T1000 (cell line): ENCODE measurements around the gene SURF1.
A peak's percentile ranks its signal among the peaks of the same experiment; 100 is the strongest.
"Not testable (repeated sequence)": the region's sequence is repeated elsewhere in the genome, so short reads cannot be mapped to it uniquely, and the experiment has no call there.

Experiments
- DNase-seq: peaks from one replicate; lab custom pipeline; 2025; ENCODE audit warnings: mixed read lengths; lab: John Stamatoyannopoulos, UW

The SURF1 gene

DNA sequence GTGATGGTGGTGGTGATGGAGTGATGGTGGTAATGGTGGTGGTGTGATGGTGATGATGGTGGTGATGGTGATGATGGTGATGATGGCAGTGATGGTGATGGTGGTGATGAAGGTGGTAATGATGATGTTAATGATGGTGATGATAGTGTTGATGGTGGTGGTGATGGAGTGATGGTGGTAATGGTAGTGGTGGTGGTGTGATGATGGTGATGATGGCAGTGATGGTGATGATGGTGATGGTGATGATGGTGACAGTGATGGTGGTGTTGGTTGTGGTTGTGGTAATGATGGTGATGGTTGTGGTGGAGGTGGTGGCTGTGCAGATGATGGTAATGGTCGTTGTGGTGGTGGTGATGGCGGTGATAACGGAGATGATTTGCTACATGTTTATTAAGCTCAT, 27.2 kb upstream of the SURF1 start:
- no peak for DNase-seq

DNA sequence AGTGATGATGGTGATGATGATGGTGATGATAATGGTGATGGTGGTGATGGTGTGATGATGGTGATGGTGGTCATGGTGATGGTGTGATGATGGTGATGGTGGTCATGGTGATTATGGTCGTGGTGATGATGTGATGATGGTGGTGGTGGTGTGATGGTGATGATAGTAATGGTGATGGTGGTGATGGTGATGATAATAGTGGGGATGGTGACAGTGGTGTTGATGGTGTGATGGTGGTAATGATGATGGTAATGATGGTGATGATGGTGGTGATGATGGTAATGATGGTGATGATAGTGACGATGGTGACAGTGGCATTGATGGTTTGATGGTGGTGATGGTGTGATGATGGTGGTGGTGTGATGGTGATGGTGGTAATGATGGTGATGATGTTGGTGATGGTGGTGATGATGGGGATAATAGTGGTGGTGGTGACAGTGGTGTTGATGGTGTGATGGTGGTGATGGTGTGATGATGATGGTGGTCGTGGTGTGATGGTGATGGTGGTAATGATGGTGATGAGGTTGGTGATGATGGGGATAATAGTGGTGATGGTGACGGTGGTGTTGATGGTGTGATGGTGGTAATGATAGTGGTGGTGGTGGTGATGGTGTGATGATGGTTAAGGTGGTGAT, 26.3 kb upstream of the SURF1 start:
- DNase-seq, result no peak

DNA sequence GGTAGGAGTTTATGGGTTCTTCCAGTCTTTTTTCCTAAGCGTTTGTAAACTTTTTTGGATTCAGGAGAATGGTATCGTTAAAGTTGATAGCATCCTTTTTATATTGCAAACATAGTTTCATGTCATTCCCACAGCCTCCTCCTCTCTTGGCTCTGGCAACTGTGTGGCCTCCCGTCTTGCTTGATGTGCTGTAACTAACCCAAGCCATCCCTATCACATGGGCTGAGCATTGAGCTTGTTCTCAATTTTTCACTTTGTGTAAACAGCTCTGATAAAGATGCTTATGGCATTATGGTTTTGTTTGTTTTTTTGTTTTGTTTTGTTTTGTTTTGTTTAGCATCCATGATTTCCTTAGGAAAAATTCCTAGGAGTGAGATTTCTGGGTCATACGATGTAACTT, 24.4 kb upstream of the SURF1 start:
- DNase-seq, result no peak

DNA sequence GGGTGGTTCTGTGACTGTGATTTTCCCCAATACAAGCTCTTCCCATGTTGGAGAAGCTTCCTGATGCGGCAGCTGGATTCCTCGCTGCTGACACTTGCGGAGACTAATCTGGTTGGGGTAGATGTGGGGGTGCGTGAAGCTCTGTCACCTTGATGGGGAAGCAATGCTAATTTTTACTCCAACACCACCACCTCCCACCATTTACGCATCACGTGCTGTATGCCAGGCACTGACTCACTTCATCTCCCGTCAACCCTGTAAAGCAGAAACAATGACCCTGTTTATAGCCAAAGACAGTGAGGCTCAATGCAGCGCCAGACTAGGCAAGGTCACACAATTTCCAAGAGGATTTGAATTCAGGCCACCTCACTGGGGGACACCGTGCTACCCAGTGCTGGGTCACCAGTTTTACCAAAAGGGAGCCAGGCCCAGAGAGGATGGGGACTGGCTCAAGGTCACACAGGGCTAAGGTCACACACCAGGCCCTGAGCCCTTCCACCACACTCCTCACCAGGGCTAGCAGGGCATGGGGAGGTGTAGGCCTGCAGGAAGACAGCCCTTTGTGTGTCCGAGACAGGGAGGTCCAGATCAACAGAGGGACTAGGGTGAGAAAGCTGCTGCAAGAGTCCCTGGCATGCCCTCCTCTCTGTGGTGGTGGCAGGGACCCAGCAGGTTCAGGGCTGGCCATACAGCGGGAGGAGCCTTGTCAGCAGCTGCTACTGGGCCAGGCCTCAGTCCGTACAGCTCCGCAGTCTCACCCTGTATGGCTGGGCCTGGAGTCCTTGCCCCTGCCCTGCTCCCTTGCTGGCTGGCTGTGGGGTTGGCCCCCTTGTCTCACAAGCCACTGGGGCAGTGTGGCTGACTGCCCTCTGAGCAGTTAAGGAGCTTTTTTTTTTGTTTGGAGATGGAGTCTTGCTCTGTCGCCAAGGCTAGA, 23.1 kb upstream of the SURF1 start:
- DNase-seq, result no peak

DNA sequence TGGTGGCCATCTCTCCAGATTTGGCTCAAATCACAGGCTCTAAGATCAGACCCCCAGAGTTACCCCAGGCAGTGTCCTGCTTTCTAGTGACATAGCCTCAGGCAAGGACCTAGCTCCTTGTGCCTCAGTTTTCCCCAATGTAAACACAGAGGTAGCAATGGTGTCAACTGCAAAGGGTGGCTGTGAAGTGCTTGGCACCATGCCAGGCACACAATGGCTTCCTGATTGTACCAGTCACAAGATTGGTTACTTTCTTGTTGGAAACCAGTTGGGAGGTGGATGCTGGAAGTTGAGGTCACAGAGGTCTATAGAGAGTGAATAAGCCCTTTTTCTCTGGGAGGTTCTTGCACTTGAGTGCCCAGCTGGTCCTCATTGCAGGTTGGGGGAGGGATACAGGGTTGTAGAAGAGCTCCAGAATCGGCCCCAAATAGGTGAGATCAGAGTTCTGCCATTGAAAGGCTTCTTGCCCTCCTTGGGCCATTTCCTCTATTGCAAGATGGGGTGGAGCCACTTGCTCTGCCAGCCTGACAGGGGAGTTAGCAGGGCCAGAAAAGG, 22.2 kb upstream of the SURF1 start:
- DNase-seq, result no peak

DNA sequence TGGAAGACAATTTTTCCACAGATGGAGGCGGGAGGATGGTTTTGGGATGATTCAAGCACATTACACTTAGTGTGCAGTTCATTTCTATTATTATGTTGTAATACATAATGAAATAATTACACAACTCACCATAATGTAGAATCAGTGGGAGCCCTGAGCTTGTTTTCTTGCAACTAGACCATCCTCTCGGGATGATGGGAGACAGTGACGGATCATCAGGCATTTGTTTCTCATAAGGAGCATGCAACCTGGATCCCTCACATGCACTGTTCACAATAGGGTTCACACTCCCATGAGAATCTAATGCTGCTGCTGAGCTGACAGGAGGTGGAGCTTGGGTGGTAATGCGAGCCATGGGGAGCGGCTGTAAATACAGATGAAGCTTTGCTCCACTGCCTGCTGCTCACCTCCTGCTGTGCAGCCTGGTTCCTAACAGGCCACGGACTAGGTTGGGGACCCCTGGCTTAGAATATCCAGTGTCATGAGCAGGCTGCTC, 21.5 kb upstream of the SURF1 start:
- DNase-seq, result no peak

DNA sequence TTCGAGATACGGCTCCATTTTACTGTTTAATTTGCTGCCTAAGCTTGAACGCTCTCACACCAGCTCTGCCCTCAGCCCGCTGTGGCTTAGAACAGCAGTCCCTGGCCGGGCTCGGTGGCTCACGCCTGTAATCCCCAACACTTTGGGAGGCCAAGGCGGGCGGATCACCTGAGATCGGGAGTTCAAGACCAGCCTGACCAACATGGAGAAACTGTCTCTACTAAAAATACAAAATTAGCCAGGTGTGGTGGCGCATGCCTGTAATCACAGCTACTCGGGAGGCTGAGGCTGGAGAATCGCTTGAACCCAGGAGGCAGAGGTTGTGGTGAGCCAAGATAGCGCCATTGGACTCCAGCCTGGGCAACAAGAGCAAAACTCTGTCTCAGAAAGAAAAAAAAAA, 21.0 kb upstream of the SURF1 start:
- not testable (repeated sequence) for DNase-seq

DNA sequence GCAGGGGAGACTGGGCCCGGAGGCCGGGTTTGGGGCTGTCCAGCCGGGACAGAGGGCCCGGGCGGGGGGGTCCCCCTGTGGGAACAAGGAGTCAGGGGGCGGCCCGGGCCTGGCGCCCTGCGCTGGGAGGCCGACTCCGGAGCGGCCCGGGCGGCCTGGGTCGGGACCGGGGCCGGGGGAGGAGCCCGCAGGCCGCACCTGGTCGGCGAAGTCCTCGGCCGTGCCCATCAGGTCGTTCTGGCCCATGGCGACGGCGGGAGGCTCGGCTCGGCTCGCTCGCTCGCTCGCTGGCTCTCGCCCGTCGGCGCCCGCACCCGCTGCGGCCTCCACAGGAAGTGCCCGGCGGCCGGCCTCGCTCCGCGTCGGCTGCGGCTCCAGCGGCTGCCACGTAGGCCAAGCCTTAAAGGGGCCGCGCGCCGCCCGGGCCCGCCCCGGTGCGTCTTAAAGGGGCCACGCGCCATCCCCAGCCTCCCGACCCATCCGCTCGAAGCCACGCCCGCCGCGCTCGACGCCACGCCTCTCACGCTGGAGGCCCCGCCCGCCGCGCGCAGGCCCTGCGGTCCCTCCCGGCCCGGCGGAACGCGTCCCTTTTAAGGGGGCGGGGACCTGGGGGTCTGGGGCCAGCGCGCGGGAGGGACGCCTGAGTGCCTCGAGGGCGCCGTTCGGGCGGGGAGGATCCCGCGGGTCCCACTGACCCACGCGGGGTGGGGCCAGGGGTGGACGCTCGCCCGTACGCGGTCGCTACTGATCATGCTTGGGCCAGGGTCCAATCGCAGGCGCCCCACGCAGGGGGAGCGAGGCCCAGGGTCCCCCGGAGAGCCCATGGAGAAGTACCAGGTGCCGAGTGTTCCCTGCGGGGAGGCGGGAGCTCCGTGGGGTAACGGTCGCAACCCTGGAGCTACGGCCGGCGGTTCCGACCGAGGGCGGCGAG, 19.7 kb upstream of the SURF1 start, which contains the start of the genes STKLD1 and SURF4:
Gene STKLD1 (plus strand): TSS at position 643 of the 931 bp plus-strand sequence. CDS start 108 bp downstream, at position 751.
Gene SURF4 (minus strand): TSS at position 337 of the 931 bp plus-strand sequence. CDS start 91 bp downstream, at position 246.
- peak; percentile 92 for DNase-seq

DNA sequence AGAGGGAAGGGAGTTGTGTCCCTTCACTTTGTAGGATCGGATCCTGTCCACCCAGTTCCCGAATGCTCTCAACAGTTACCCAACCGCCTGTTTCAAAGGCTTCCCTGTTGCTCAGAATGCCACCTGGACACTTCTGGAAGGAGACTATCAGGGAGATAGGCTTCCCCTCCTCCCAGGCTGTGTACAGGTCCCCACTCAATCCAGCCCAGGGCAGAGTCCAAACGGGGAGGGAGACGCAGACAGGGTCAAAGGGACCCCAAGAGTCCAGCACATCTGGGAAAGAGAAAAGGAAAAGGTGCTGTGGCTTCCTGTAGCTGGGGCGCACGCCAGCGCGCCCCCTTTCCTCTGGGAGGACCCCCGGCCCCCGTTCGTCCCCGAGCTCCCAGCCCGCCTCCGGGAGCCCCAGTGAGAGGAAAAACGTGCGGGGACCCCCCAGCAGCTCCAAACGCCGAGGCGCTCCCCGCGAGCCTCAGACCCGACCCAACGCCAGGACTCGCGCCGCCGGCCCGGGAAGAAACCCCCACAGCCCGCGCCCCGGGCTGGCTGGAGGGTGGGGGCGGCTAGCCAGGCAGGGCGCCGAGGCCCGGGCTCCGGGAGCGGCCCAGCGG, 18.9 kb upstream of the SURF1 start:
- no peak for DNase-seq

DNA sequence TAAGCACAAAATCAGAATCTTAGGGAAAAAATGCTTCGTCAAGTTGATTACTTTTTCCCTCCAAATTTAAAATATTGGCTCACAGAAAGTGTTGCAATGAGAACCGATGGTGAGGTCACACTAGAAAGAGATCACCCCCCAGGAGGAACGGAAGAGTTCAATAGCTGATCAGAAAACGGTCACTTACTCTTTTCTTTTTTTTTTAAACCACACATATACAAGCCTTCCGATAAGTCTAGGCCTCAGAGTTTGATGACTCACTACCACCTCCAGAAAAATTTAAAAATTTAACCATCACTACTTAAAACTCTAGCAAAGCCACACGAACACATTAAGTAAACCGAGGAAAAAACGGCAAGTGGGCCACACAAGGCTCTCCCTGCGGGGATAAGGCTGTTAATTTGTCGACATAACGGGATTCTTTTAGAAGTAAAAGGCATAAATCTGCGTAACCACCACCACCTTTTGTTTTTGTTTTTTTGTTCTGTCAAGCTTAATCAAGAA, 18.4 kb upstream of the SURF1 start:
- DNase-seq, result no peak

DNA sequence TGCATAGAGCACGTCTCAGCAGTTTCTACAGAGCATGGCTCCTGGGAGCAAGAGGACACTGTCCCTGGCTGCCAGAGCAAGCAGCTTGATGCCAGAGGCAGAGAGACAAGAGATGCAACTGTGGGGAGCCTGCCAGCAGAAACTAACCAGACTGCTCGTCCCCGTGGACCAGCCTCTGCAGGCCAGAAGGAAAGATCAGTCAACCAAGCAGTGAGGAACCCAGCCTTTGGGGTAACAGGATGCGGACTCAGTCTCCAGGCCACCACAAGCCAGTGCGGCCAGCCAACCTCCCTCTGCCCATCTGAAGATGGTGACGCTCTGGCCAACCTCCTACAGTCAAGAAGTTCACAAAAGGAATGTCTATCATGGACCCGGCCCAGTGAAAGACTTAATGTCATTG, 15.9 kb upstream of the SURF1 start:
- no peak for DNase-seq

DNA sequence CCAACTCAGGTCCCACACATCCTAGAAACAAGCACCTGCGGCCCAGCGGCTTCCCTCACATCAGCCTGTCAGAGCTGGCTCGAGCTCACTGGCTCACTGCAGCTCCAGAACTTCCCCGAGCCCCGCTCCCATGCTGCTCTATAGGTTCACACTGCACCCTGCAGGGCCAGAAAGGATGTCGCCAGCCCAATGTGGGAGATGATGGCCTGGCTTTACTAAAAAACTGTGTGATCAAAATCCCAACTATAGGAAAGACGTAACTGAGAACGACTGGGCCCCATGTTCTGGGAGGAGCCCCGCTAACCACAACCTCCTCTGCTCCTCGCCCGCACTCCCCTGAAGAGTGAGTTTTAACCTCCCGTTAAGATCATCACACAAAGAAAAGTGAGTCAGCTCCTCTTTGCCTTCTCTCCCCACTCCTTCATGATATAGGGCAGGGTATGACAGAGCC, 15.0 kb upstream of the SURF1 start:
- no peak for DNase-seq

DNA sequence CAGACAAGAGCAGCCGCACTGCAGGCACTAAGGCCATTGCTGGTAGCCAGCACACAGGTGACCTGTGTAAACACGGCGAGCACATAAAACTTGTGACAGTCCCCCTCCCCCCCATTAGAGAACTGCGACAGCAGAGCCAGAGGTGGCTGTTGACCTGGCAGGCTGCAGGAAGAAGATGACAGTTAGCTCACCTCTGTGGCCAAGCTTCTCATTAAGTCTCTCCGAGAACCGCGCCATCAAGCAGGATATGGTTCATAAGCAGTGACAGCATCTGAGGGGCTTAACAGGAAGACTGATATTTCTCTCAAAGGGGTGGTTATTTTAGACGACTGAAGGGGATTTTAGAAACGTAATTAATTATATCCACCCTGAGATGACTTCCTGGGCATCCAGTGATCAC, 14.4 kb upstream of the SURF1 start:
- DNase-seq, result no peak

DNA sequence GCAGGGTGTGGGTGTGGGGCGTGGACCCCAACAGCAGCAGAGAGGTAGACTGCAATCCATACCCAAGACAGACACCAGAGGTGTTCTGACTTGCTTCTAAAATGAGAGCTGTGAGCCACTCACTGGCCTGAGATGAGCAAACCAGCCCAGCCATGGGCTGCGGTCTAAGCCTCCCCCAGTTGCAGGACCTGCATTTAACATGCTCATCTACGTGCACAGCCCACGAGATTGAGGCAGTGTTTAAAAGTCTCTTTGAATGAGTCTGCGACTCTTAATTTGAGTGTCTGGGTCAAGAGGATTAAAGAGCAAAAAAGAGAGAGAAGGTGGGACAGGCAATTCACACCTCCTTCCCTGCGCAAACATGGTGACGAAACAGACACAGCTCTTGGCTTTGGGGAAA, 13.6 kb upstream of the SURF1 start:
- DNase-seq, result no peak

DNA sequence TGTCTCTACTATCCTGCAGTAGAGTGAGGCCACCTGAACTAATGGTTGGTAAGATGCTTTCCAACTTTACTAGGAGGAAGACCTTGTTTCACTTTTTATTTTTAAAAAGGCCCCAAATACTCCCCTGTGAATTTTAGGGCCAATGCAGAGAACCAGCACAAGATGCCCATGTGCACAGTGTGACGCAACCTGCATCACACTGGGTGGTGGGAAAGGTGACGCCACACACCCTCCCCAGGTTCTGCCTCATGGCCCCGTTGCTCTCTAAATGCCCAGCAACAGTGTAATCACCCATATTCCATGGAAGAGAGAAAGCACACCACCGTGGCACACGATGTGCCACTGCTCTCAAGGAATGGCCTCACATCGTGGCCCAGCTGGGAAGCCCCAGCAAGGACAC, 13.1 kb upstream of the SURF1 start:
- no peak for DNase-seq

DNA sequence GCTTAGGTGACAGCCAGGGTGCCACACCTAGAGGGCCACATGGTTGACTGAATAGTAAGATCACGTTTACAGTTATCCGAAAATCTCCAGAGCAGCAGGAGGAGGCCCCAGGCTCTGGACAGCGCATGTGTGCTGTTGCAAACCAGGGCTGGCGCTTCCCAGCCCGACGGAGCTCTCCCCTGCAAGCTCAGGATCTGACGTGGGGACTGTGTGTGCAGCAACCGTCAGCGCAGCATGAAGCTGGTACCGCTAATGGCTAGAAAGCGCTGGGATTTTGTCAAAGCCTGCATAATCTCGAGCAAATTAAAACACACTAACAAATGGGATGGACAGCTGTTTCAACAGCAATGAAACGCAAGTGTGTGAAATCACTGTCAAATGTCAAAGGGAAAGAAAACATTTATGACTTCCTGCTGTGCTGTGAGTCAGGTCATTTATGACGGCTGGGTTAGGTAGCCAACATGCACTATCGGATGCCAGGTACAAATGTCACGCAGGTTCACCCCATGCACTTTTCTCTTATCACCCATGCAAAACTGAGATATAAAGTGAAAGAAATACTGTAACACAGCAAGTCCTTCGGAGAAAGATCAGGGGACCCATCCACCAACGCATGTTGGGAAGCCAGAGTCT, 12.1 kb upstream of the SURF1 start:
- no peak for DNase-seq

DNA sequence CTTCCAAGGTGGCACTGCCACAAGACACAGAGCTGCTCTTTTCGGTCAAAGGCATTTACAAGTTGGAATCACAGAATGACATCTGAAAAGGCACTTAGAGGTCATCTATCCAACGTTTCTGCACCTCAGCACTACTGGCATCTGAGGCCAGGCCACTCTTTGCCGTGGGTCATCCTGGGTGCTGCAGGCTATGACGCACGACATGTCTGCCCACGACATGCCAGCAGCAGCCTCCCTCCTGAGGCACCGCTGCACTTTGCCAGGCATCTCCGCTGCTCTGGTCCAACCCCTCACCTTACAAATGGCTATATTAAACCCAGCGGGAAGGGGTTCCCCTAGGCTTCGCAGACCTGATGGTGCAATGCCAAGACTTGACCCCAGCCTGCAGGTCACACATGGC, 11.5 kb upstream of the SURF1 start:
- no peak for DNase-seq

DNA sequence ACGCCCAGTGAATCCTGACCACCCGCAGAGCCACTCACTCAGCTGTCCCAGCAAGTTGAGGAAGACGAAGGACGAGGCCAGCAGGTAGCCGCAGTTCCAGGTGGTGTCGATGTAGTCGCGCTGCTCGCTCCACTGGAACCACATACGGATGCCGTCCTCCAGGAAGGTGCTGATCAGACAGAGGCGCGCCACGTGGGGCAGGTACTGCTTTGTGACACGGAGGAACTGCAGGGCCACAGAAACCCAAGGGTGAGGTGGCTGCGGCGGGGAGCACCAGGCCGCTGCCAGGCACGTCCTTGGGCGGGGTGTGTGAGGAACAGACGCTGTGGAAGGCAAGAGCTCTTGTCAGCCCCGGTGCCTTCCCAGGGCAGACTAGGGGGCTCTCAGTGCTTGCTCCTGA, 10.9 kb upstream of the SURF1 start:
- no peak for DNase-seq

DNA sequence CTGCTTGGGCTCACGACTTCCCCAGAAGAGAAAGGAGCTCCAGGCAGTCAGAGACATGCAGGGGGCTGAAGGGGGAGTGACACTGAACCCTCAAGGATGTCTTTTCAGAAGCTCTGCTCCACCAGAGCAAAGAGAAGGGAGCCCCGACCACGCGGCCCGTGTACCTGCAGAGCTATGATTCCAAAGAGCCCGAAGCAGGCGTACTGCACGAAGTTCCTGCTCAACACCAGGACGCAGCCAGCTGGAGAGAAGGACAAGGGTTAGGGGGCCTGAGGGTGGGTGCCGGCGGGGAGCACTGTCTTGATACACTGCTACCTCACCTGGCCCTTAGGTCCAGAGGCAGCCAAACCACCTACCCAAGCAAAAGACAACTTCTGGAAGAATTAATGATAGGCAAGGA, 10.1 kb upstream of the SURF1 start:
- no peak for DNase-seq

DNA sequence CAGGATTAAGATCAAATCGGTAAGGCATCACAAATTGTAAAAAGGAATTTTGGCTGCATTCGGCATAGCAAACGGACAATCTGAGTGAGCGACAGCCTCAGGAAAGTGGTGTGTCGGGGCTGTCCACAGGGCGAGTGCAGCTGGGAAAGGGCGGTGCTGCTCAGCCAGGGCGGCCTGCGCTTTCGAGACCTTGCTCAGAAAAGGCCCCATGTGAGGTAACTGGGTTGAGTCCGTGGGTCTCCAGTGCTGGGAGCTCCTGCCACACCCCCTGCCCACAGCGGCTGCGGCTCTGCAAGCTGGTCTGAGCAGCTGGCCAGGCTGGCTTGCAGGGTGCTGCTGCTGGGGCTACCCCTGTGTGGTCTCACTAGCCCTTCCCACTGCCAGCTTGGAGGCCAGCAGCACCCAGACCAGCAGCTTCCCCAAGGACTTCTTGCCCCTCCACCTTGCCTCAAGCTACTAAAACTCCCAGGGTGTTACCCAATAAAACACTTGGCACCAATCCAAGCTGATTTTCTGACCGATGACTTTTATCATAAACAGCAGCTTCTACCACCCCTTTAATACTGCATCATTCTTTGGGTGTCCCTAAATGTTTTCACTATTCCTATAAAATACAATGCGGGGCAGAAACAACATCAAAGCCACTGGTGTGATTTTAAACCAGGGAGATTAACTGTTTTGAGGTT, 6.2 kb upstream of the SURF1 start:
- DNase-seq, result no peak
